Myocyte (in vitro differentiated cells): ENCODE data around the gene ZMIZ2. TPM values are rescaled to one million over a fixed set of nuclear protein-coding genes. Genes with fewer than 3 reads are reported as not detected.

Experiments
- DNase-seq: peaks from one replicate; pipeline ENCODE4 v3.0.0-alpha.2; 2012; ENCODE audit warnings: low read depth
- total RNA-seq: library from RNA; depleted of rRNA; stranded (reverse); fragments of >200 nt; gene quantifications from 2 replicates; pipeline ENCODE4 v1.2.3, GENCODE V29; 2014

The ZMIZ2 gene
- total RNA-seq, 1 donor from 2014 or later: 14.7 TPM

- peak; percentile 41 for DNase-seq
Measured at GRCh38 chr7:44757311-44757710, 8.7 kb downstream of the ZMIZ2 start.

- DNase-seq: no peak
Measured at GRCh38 chr7:44757739-44758138, 9.1 kb downstream of the ZMIZ2 start.

- DNase-seq: no peak
Measured at GRCh38 chr7:44759246-44759645, 10.6 kb downstream of the ZMIZ2 start.

DNA sequence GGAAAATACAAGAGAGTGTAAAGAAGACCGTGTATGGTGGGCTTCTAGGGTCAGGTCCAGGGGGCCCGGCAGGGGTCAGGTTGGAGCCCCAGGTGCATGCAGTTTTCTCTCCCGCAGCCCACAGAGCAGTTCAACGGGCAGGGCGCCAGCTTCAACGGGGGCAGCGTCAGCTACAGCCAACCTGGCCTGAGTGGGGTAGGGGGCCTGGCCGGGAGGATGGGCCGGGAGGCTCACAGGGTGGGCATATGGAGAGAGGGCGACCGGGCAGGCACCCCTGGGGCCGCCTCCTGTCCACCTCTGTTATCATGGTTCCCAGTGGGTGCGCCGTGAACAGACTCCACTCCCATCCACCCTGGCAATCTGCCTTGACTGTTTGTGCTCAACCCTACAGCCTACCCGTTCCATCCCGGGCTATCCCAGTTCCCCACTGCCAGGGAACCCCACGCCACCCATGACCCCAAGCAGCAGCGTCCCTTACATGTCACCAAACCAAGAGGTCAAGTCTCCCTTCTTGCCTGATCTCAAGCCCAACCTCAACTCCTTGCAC is 11.5 kb downstream of the ZMIZ2 start:
- DNase-seq: no peak

GRCh38 chr7:44761207-44762161 is 12.8 kb downstream of the ZMIZ2 start:
- DNase-seq: no peak

DNA sequence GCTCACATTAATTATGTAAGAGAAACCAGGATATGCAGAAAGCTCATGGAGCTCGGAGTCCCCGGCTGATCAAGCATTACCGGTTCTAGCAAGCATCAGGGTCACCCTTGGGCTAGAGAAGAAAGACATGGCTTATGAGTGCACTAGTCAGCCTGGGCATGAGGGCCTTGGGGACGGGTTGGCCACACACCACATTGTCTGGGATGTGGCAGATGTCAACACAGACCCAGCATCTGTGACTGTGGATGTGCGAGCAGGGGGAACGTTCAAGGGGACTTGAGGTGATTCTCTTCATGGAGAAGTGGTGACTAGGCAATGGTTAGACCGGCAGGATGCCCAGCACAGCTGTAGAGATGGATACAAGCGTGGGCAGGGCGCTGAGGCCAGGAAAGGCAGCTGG is 13.7 kb downstream of the ZMIZ2 start:
- no peak for DNase-seq

GRCh38 chr7:44762726-44763522 is 14.3 kb downstream of the ZMIZ2 start:
- DNase-seq: no peak

DNA sequence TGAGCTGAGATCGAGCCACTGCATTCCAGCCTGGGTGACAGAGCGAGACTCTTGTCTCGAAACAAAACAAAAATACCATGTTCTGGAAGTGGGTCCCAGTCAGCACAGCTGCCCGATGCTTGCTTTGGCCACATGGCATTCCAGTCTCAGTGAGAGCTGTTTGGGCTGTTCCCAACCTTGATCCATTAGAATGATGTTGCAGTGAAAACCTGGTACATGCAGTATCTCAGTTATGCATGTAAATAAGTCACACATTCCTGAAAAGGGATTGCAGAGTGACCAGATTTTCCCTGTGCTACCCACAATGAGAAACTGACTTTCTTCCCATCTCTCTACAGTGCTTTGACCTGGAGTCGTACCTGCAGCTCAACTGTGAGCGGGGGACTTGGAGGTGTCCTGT is 15.4 kb downstream of the ZMIZ2 start:
- no peak for DNase-seq

DNA sequence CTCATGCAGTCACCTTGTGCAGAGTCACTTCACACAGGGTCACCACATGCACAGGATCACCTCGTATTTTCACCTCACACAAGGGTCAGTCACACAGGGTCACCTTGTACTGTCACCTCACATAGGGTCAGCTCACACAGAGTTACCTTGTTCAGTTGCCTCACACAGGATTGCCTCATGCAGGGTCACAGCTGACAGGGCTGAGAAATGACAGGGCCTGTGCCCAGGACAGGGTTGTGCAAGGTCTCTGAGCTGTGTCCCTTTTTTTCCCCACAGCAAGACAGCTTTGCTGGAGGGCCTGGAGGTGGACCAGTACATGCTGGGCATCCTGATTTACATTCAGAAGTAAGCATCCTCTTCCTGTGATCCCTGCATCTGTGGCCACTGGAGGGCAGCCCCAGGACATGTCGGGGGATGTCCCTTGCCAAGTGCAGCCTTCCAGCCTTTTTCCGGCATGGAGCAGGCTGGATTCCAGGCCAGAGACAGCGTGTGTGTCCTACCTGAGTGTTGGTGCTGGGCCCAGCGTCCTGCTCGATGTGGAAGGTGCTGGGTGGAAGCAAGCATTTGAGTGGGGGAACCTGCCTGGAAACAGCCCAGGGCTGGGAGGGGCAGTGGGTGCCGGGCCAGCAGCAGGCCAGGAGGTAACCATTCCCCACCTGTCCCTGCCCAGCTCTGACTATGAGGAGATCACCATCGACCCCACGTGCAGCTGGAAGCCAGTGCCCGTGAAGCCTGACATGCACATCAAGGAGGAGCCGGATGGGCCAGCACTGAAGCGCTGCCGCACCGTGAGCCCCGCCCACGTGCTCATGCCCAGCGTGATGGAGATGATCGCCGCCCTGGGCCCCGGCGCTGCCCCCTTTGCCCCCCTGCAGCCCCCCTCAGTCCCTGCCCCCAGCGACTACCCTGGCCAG is 16.3 kb downstream of the ZMIZ2 start:
- no peak for DNase-seq

DNA sequence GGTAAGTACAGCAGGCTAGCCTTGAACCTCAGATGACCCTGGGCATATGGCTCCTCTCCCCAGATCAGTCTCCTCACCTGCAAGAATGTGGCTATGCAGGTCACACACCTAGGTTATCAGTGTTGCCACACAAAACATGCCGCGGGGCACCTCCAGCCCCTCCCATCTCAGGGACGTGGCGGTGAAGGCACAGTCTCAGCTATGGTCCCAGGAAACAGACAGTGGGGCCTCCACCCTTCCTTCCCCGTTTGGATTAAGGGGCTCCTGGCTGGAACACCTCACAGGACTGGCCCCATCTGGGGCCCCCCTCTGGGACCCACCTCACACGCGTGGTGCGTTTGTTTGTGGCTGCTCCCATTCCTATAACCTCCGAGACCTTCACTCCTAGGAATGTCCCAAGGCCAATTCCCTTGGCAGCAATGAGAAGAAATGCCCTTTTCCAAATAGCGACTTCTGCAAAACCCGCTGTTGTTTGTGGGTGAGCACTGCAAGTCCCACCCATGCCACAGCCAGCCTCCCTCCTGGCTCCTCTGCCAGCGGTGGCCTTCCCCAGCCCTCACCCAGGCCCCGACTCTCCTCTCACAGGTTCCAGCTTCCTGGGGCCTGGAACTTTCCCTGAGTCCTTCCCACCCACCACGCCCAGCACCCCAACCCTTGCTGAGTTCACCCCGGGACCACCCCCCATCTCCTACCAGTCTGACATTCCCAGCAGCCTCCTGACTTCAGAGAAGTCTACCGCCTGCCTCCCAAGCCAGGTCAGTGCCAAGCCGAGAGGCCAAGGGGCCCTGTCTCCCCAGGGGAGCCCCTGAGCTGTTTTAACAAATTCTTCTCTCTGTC is 17.1 kb downstream of the ZMIZ2 start:
- DNase-seq: no peak

- DNase-seq: no peak
Measured at GRCh38 chr7:44766416-44766801, 17.8 kb downstream of the ZMIZ2 start.

- DNase-seq: no peak
Measured at GRCh38 chr7:44767134-44767911, 18.7 kb downstream of the ZMIZ2 start.

DNA sequence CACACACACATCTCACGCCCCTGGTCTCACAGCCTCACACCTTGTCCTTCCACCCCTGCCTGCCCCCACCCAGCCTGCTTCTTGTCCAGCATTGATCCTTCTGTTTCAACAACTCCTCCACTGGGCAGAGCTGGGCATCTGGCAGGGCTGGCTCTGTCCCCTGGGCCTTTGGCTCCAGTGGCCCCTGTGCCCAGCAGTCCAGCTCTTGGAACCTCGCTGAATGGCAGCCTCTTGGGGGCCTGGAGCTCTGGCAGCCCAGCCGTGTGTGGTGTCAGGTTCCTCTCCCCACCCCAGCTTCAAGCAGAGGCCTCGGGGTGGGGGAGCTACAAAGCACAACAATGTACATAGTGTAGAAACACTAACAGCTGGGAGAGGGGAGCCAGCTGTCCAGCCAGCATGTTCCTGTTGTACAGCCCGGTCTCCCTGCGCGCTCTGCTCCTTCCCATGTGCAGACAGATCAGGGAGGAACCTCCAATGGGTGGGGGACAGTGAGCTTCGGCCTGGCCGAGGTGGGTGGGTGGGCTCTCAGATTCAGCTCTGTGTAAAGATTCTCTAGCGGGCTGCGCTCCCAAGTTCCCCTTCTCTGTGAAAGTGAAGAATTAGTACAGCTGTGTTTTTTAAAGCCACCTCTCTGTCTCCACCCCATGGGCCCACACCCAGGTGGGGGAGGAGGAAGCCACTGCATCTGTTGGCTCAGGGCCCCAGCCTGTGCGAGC is 19.4 kb downstream of the ZMIZ2 start:
- peak; percentile 94 for DNase-seq

DNA sequence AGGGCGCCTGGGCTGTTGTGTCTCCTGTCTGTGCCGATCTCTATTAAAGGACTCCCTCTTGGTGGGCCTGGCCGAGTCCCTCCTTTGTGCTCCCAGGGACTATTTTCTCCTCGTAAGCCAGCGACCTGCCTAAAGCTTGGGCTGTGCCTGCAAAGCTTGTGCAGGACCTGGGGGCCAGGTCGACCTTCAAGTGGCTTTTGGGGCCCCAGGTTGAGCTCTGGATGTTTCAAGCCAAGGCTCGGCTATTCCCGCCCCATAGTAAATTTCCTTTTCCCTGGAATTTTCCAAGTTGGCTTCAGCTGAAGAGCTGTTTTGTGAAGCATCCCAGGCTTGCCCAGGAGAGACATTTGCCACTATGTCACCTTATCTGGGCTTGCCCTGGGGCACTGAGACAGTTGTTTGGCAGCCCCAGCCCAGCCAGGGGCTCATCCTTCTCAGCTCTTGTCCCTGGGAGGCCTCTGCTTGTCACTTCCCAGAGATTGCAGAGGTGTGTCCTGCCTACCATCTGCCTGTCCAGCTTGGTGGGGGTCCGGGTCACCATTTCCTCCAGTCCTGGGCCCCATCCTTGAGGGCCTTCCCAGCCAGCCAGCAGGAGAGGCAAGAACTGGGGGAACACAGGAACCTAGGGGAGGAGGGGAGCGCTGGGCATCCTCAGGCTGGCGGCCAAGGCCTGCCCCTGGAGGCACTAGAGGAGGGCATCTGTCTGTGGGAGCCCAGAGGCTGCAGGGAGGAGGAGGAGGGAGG is 20.2 kb downstream of the ZMIZ2 start:
- no peak for DNase-seq

DNA sequence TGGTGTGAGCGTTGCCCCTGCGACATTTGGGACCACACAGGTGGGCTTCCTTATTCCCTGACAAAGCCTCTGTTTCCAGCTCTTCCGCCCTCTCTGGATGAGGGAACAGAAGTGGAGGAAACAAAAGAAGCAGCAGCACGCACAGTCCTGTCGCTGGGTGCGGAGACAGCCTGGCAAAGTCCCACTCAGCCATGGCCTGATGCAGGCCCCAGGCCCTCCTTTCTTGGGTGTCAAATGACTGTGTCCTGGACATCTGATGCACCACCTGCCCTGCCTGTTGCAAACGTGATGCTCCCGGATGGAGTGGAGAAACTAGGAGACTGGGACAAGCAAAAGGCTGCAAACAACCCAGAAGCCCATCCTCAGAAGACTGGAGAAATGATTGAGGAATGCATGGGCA is 20.7 kb downstream of the ZMIZ2 start:
- no peak for DNase-seq

- DNase-seq: peak; percentile 60
Measured at GRCh38 chr7:44769776-44770294, 21.2 kb downstream of the ZMIZ2 start.

DNA sequence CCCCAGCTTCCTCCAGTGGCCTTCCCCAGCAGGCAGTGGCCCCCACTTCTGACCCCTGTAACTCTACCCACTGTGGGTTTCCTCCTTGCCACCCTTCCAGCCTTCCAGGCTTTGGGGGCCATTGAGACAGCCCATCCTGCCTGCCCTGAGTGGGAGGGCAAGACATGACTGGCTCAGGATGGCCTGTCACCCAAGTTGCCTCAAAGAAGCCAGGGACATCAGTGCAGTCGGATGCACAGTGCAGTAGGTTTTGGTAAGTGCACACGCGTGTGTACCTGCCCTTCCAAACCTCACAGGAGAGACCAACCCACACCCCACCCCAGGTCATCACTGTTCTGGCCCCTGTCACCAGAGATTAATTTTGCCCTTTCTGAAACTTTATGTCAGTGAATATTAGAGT is 22.7 kb downstream of the ZMIZ2 start:
- no peak for DNase-seq

DNA sequence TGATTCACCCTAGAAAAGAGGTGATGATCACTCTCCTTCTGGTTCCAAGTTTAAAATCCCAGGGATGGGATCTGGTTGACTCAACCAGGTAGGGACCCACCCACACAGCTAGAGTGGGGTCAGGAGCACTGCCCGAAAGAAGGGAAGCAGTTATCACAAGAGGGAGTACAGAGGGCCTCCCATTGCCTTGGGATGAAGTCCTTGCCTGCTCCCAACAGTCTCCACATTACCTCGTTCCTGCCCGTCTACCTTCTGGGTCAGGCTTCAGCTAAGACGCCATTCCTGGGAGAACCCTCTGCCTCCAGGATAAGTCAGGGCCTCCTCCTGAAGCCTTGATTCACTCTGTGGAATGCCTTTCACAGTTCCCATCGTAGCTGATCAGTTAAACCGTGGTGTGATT is 23.8 kb downstream of the ZMIZ2 start:
- no peak for DNase-seq
